Adipose tissue (tissue), 3 donors: ENCODE data around the gene SNX25. TPM values are rescaled to one million over a fixed set of nuclear protein-coding genes. Genes with fewer than 3 reads are reported as not detected.
"Not testable (repeated sequence)": the region's sequence is repeated elsewhere in the genome, so short reads cannot be mapped to it uniquely, and the experiment has no call there.

Experiments used
- H3K27ac ChIP-seq: one replicate; pipeline ENCODE4 v1.5.1; 2013; ENCODE audit warnings: low read depth, low read length
- WGBS, 3 donors: extraction: QIAGEN DNeasy Blood & Tissue Kit; methylation state at CpG; one replicate each; pipeline ENCODE4 v1.1.7; 2013; 5-methylcytosine and 5-hydroxymethylcytosine counted together
- polyA plus RNA-seq, 3 donors: library from polyadenylated mRNA; stranded (reverse); fragments of 200-250 nt; gene quantifications; one replicate each; pipeline ENCODE4 v1.2.3, GENCODE V29; 2013
- donor health status: healthy with polysubstance abuse.
- donor health status: Bipolar disorder and iron deficiency.
- donor health status: healthy.

The SNX25 gene
- polyA plus RNA-seq, 3 donors, result 4.3 to 7.4 (median 5.5) TPM

GRCh38 chr4:185224597-185224996 lies 15.2 kb downstream of the SNX25 start:
- no peak overlapping the region for H3K27ac ChIP-seq

GRCh38 chr4:185225940-185226339 lies 16.5 kb downstream of the SNX25 start:
- WGBS, 3 donors, result 90 to 99% (median 98%) methylated on average over 6 of the region's 6 CpGs
- H3K27ac ChIP-seq, result no peak overlapping the region

- no peak overlapping the region for H3K27ac ChIP-seq
- WGBS, 3 donors, result 22 to 44% (median 41%) methylated on average over 4 of the region's 4 CpGs
These were observed 17.7 kb downstream of the SNX25 start for GRCh38 chr4:185227131-185227551.

GRCh38 chr4:185227713-185228278 lies 18.4 kb downstream of the SNX25 start:
- H3K27ac ChIP-seq, result no peak overlapping the region
- 86 to 87% (median 86%) methylated on average over 9 of the region's 9 CpGs for WGBS, 3 donors

- no peak overlapping the region for H3K27ac ChIP-seq
- 72 to 91% (median 83%) methylated on average over 19 of the region's 19 CpGs for WGBS, 3 donors
These were observed 19.8 kb downstream of the SNX25 start for GRCh38 chr4:185229021-185229818.

- no peak overlapping the region for H3K27ac ChIP-seq
- WGBS, 3 donors, result 76 to 81% (median 78%) methylated on average over 6 of the region's 6 CpGs
These were observed 23.0 kb downstream of the SNX25 start for GRCh38 chr4:185232370-185232769.

- 79 to 92% (median 86%) methylated on average over 7 of the region's 7 CpGs for WGBS, 3 donors
- H3K27ac ChIP-seq, result no peak overlapping the region
These were observed 25.9 kb downstream of the SNX25 start for GRCh38 chr4:185235119-185235842.

GRCh38 chr4:185235843-185236503 lies 26.6 kb downstream of the SNX25 start:
- 44 to 69% (median 65%) methylated on average over 7 of the region's 7 CpGs for WGBS, 3 donors
- no peak overlapping the region for H3K27ac ChIP-seq

GRCh38 chr4:185237175-185237574 lies 27.8 kb downstream of the SNX25 start:
- no peak overlapping the region for H3K27ac ChIP-seq
- 50 to 67% (median 65%) methylated on average over 3 of the region's 3 CpGs for WGBS, 3 donors

GRCh38 chr4:185238215-185238681 lies 28.9 kb downstream of the SNX25 start:
- H3K27ac ChIP-seq, result no peak overlapping the region
- 90 to 96% (median 94%) methylated on average over 5 of the region's 5 CpGs for WGBS, 3 donors

- WGBS, 3 donors, result 94 to 99% (median 95%) methylated on average over 4 of the region's 4 CpGs
- H3K27ac ChIP-seq, result no peak overlapping the region
These were observed 29.4 kb downstream of the SNX25 start for GRCh38 chr4:185238750-185239149.

- 92 to 99% (median 97%) methylated on average over 14 to 27 of the region's 32 CpGs for WGBS, 3 donors
These were observed 31.1 kb downstream of the SNX25 start for GRCh38 chr4:185240486-185240885.

GRCh38 chr4:185242749-185243533 lies 33.5 kb downstream of the SNX25 start:
- 76 to 92% (median 82%) methylated on average over 6 of the region's 6 CpGs for WGBS, 3 donors
- H3K27ac ChIP-seq, result no peak overlapping the region

More at GRCh38 chr4:185240486-185240885, 31.1 kb downstream of the SNX25 start:
- not testable (repeated sequence) for H3K27ac ChIP-seq

GRCh38 chr4:185243879-185244278 lies 34.5 kb downstream of the SNX25 start:
- no peak overlapping the region for H3K27ac ChIP-seq

GRCh38 chr4:185244763-185245162 lies 35.4 kb downstream of the SNX25 start:
- H3K27ac ChIP-seq, result no peak overlapping the region
- 48 to 71% (median 50%) methylated on average over 4 of the region's 4 CpGs for WGBS, 3 donors

More at GRCh38 chr4:185243879-185244278, 34.5 kb downstream of the SNX25 start:
- 81 to 92% (median 90%) methylated on average over 4 of the region's 4 CpGs for WGBS, 3 donors

- no peak overlapping the region for H3K27ac ChIP-seq
- WGBS, 3 donors, result 76 to 88% (median 84%) methylated on average over 1 of the region's 1 CpG
These were observed 37.1 kb downstream of the SNX25 start for GRCh38 chr4:185246453-185246852.

GRCh38 chr4:185247151-185247550 lies 37.8 kb downstream of the SNX25 start:
- H3K27ac ChIP-seq, result no peak overlapping the region
- WGBS, 3 donors, result 40 to 77% (median 75%) methylated on average over 1 of the region's 1 CpG
